ENCODE data around the gene SEMA3D.

DNA sequence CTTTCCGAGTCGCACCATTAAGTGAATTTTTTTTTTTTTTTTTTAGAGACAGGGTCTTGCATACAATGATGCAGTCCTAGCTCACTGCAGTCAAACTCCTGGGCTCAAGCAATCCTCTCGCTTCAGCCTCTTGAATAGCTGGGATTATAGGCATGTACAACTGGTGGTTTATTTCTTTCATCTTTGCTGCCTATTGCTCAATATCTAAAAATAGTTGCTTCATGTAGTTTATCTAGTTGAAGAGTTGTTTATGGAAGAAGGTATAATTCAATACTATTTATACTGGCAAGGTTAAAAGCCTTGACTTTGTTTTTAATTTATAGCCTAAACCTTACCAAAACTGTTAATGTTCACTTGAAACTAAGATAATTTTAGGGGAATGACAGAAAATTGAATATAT lies 66.9 kb downstream of the SEMA3D start:
- TF ChIP-seq POLR2A (IDR thresholded peaks at IDR 0.05; ENCODE audit: extremely low read depth, insufficient read length): no peak
- TF ChIP-seq, protein P1, sequence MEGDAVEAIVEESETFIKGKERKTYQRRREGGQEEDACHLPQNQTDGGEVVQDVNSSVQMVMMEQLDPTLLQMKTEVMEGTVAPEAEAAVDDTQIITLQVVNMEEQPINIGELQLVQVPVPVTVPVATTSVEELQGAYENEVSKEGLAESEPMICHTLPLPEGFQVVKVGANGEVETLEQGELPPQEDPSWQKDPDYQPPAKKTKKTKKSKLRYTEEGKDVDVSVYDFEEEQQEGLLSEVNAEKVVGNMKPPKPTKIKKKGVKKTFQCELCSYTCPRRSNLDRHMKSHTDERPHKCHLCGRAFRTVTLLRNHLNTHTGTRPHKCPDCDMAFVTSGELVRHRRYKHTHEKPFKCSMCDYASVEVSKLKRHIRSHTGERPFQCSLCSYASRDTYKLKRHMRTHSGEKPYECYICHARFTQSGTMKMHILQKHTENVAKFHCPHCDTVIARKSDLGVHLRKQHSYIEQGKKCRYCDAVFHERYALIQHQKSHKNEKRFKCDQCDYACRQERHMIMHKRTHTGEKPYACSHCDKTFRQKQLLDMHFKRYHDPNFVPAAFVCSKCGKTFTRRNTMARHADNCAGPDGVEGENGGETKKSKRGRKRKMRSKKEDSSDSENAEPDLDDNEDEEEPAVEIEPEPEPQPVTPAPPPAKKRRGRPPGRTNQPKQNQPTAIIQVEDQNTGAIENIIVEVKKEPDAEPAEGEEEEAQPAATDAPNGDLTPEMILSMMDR (IDR thresholded peaks at IDR 0.05; ENCODE audit: low read depth, low read length): no peak
- TF ChIP-seq, protein P2, sequence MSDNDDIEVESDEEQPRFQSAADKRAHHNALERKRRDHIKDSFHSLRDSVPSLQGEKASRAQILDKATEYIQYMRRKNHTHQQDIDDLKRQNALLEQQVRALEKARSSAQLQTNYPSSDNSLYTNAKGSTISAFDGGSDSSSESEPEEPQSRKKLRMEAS (IDR thresholded peaks at IDR 0.05; ENCODE audit: low read depth, low read length): no peak
- no peak for TF ChIP-seq MYC (IDR thresholded peaks at IDR 0.05; ENCODE audit: low read depth, low read length)
